K562 (cell line): ENCODE data around the gene ZNF564. TPM values are rescaled to one million over a fixed set of nuclear protein-coding genes. Genes with fewer than 3 reads are reported as not detected.

Experiments
- ADNP ChIP-seq: fragments of 200-800 bp; sonication (Bioruptor generic); IDR thresholded peaks from 2 replicates; pipeline ENCODE4 v1.6.1; 2016; ENCODE audit warnings: missing genetic modification characterization, missing compliant biosample characterization
- CHD4 ChIP-seq: fragments of 200-600 bp; sonication (generic); IDR thresholded peaks from 3 replicates; pipeline ENCODE4 v1.6.1; 2012; ENCODE audit warnings: low read depth, mild to moderate bottlenecking, mixed read lengths, low read length, inconsistent platforms; ENCODE audit not compliant: insufficient read depth, insufficient replicate concordance, poor library complexity, severe bottlenecking
- CREM ChIP-seq: IDR thresholded peaks from 2 replicates; pipeline ENCODE4 v1.6.1; 2014; ENCODE audit warnings: antibody characterized with exemption, low read depth
- FOSL1 ChIP-seq: fragments of 200-800 bp; sonication (Bioruptor generic); conservative IDR thresholded peaks from 2 replicates; pipeline ENCODE4 v1.6.1; 2016; ENCODE audit warnings: missing genetic modification characterization, missing compliant biosample characterization
- FOXJ2 ChIP-seq: fragments of 200-800 bp; sonication (Bioruptor generic); IDR thresholded peaks from 2 replicates; pipeline ENCODE4 v1.6.1; 2016; ENCODE audit warnings: missing genetic modification characterization, missing compliant biosample characterization
- KAT2B ChIP-seq: IDR thresholded peaks from one replicate; pipeline ENCODE4 v1.6.1; 2012; ENCODE audit warnings: low read depth, mild to moderate bottlenecking, control low read depth, inconsistent platforms, low read length, moderate library complexity
- KLF6 ChIP-seq: fragments of 250-450 bp; sonication (Bioruptor Pico); IDR thresholded peaks from 2 replicates; pipeline ENCODE4 v1.4.0; 2020; ENCODE audit warnings: mild to moderate bottlenecking, moderate library complexity, borderline replicate concordance
- MXI1 ChIP-seq: IDR thresholded peaks from 2 replicates; pipeline ENCODE4 v1.6.1; 2011; ENCODE audit warnings: low read depth, mild to moderate bottlenecking, improper control_type of control experiment, low read length
- NFIX ChIP-seq: fragments of 250-450 bp; sonication (Bioruptor Pico); IDR thresholded peaks from 2 replicates; pipeline ENCODE4 v1.4.0; 2020; ENCODE audit warnings: low read depth, mild to moderate bottlenecking, moderate library complexity
- NR3C1 ChIP-seq: sonication (generic); formaldehyde crosslinking; IDR thresholded peaks from 2 replicates; pipeline ENCODE4 v1.8.1; 2022; ENCODE audit warnings: missing genetic modification reagents
- PHB ChIP-seq: fragments of 250-450 bp; sonication (Bioruptor Pico); IDR thresholded peaks from 2 replicates; pipeline ENCODE4 v1.5.0; 2021
- PTRF ChIP-seq: fragments of 450-650 bp; IDR thresholded peaks from 2 replicates; pipeline ENCODE4 v1.6.1; 2016; ENCODE audit warnings: mild to moderate bottlenecking, missing genetic modification characterization, missing compliant biosample characterization
- RCOR1 ChIP-seq, 2 experiments: IDR thresholded peaks; 2 replicates each; pipeline ENCODE4 v1.6.1; 2012; ENCODE audit warnings: low read depth in 2 of 2, low read length in 2 of 2, borderline replicate concordance in 1 of 2, improper control_type of control experiment in 1 of 2
- SIRT6 ChIP-seq: IDR thresholded peaks from one replicate; pipeline ENCODE4 v1.6.1; 2012; ENCODE audit warnings: low read depth, mild to moderate bottlenecking, control low read depth, inconsistent platforms, low read length, moderate library complexity
- SMARCA4 ChIP-seq: fragments of 450-650 bp; IDR thresholded peaks from 2 replicates; pipeline ENCODE4 v1.6.1; 2016
- TBL1XR1 ChIP-seq, 2 experiments: IDR thresholded peaks; 2 replicates each; pipeline ENCODE4 v1.6.1; 2012; ENCODE audit warnings: improper control_type of control experiment in 2 of 2, low read length in 2 of 2, mild to moderate bottlenecking in 1 of 2
- TRIM25 ChIP-seq: fragments of 450-650 bp; IDR thresholded peaks from 2 replicates; pipeline ENCODE4 v1.7.0; 2016; ENCODE audit warnings: borderline replicate concordance
- polyA plus RNA-seq, 8 experiments: library from polyadenylated mRNA; depleted of rRNA in 4 of 8; stranded (reverse) in 5 of 8; unstranded in 3 of 8; fragments of >200 nt; fragmentation: Nextera tagmentation in 2 of 8; fragmentation: Illumina TruSeq in 1 of 8; extraction: Ambion mirVana in 2 of 8; extraction: Trizol in 1 of 8; gene quantifications; 2 replicates each; pipeline versions ENCODE4 v1.2.1 to v1.2.3, GENCODE V29; 2011 to 2014; ENCODE audit warnings: inconsistent platforms in 1 of 8, missing spikeins in 1 of 8
- total RNA-seq, 7 experiments: library from RNA; depleted of rRNA in 6 of 7; stranded (reverse); fragments of >200 nt in 6 of 7; fragmentation: Illumina TruSeq in 2 of 7; extraction: Trizol in 2 of 7; gene quantifications; 2 replicates each; pipeline versions ENCODE4 v1.2.1 to v1.2.3, GENCODE V29; 2011 to 2021; ENCODE audit warnings: low replicate concordance in 1 of 7

The ZNF564 gene
- total and polyA plus RNA-seq, 9 of the 15 experiments (the other 6 are each of a cell fraction or from before 2014, with no cell fraction given), result 1.4 to 8.1 (median 5.6) TPM

GRCh38 chr19:12564016-12564664 lies 12.9 kb upstream of the ZNF564 start (continued):
- TF ChIP-seq RCOR1 (IDR thresholded peaks at IDR 0.05; ENCODE audit: borderline replicate concordance in 1 of 2, low read depth in 2 of 2, low read length in 2 of 2), result peak in 1 of 2 experiments; percentile 77; a peak in 2 of 4 replicates
- no peak for TF ChIP-seq FOSL1
- TF ChIP-seq CHD4, result no peak
- TF ChIP-seq SMARCA4, result no peak
- TF ChIP-seq FOXJ2 (tag), result no peak
- TF ChIP-seq PHB (CRISPR knock-in tag), result no peak
- no peak for TF ChIP-seq SIRT6
- no peak for TF ChIP-seq NR3C1 (CRISPR knock-in tag)
- no peak for TF ChIP-seq TRIM25
- TF ChIP-seq KLF6, result no peak
- TF ChIP-seq ADNP (tag), result no peak
- TF ChIP-seq MXI1, result no peak
- TF ChIP-seq TBL1XR1 (IDR thresholded peaks at IDR 0.05; ENCODE audit: low read length in 2 of 2), result peak in 1 of 2 experiments; percentile 9; a peak in 1 of 4 replicates
- TF ChIP-seq PTRF (tag), result no peak
- no peak for TF ChIP-seq NFIX (CRISPR knock-in tag)
- TF ChIP-seq CREM, result peak; percentile 33; the same call in 1 of the 2 replicates
- no peak for TF ChIP-seq KAT2B
